ENCODE data around the gene C6orf120. TPM values are rescaled to one million over a fixed set of nuclear protein-coding genes. Genes with fewer than 3 reads are reported as not detected.

The C6orf120 gene
- total RNA-seq, 3 donors from 2014 or later (not counting 1 experiment from before 2014, with no cell fraction given), result 13.9 to 17.3 (median 16.6) TPM

DNA sequence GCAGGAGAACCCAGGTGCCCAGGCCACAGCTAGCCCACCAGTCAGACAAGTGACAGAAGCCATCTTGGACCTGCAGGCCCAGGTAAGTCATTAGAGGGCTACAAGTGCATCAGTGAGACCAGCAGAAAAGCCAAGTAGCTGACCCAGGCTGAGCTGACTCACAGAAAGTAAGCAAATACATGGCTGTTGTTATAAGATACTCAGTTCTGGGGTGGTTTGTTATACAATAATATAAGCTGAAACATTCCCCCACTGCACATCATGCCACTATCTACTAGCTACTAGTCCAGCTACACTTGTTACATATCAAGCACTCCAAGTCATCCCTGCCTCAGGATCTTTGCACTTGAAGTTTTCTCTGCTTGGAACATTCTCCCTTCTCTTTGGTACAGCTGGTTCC lies 39.4 kb downstream of the C6orf120 start:
- H3K4me1 ChIP-seq (ENCODE audit: control insufficient read depth, insufficient read depth, low read length), result no peaks in the 10 kb centered on the region
- no peaks in the 10 kb centered on the region for H3K4me1 Mint-ChIP-seq
- DNase-seq, result no peak
- TF ChIP-seq, protein P1, sequence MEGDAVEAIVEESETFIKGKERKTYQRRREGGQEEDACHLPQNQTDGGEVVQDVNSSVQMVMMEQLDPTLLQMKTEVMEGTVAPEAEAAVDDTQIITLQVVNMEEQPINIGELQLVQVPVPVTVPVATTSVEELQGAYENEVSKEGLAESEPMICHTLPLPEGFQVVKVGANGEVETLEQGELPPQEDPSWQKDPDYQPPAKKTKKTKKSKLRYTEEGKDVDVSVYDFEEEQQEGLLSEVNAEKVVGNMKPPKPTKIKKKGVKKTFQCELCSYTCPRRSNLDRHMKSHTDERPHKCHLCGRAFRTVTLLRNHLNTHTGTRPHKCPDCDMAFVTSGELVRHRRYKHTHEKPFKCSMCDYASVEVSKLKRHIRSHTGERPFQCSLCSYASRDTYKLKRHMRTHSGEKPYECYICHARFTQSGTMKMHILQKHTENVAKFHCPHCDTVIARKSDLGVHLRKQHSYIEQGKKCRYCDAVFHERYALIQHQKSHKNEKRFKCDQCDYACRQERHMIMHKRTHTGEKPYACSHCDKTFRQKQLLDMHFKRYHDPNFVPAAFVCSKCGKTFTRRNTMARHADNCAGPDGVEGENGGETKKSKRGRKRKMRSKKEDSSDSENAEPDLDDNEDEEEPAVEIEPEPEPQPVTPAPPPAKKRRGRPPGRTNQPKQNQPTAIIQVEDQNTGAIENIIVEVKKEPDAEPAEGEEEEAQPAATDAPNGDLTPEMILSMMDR (IDR thresholded peaks at IDR 0.05), result no peak
- no peak for ATAC-seq
- H3K4me3 Mint-ChIP-seq, result no peak overlapping the region
- no peaks in the 10 kb centered on the region for H3K36me3 Mint-ChIP-seq
- H3K4me3 ChIP-seq (ENCODE audit: low read length), result no peak overlapping the region
- intact Hi-C loops (cut with micrococcal nuclease), result no loop called here
- no peak overlapping the region for H3K27ac ChIP-seq (ENCODE audit: low read length)
- no peaks in the 10 kb centered on the region for H3K9me3 Mint-ChIP-seq
- no peak overlapping the region for H3K27ac Mint-ChIP-seq
- H3K36me3 ChIP-seq (ENCODE audit: control insufficient read depth, insufficient read depth, low read length), result no peaks in the 10 kb centered on the region
- H3K27me3 ChIP-seq (ENCODE audit: control insufficient read depth, insufficient read depth, low read length), result peaks cover 2% of the 10 kb centered on the region
- no peaks in the 10 kb centered on the region for H3K9me3 ChIP-seq (ENCODE audit: control insufficient read depth, insufficient read depth, low read length)
- H3K27me3 Mint-ChIP-seq (ENCODE audit: low read depth in 2 of 2), result peaks cover 10 to 16% of the 10 kb centered on the region in 2 donors

DNA sequence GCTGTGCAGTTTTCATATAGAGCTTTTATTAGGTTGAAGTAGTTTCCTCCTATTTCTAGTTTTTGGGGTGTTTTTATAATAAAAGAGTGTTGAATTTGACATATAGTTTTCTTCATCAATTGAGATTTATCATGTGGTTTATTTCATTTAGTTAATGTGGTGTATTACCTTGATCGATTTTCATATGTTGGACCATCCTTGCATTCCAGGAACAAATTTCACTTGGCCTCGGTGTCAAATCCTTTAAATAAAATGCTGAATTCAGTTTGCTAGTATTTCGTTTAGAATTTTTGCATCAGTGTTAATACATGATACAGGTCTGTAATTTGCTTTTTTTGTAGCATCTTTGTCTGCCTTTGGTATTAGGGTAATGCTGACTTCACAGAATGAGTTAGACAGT lies 43.5 kb downstream of the C6orf120 start:
- Mint-ChIP-seq H3K4me1 (peaks cover 8 to 12% of the 10 kb centered on the region in 2 donors), H3K9me3 (no peaks in the 10 kb centered on the region), H3K27me3 (ENCODE audit: low read depth in 2 of 2) (peaks cover 0 to 6% of the 10 kb centered on the region in 2 donors), H3K4me3 (no peak overlapping the region), H3K36me3 (no peaks in the 10 kb centered on the region), H3K27ac (no peak overlapping the region)
- no peaks in the 10 kb centered on the region for H3K9me3 ChIP-seq (ENCODE audit: control insufficient read depth, insufficient read depth, low read length)
- no peak for ATAC-seq
- TF ChIP-seq, protein P1 (IDR thresholded peaks at IDR 0.05), result no peak
- no peak overlapping the region for H3K4me3 ChIP-seq (ENCODE audit: low read length)
- H3K4me1 ChIP-seq (ENCODE audit: control insufficient read depth, insufficient read depth, low read length), result no peaks in the 10 kb centered on the region
- no peaks in the 10 kb centered on the region for H3K36me3 ChIP-seq (ENCODE audit: control insufficient read depth, insufficient read depth, low read length)
- no peaks in the 10 kb centered on the region for H3K27me3 ChIP-seq (ENCODE audit: control insufficient read depth, insufficient read depth, low read length)
- 88% methylated on average over 3 of the region's 3 CpGs for WGBS (ENCODE audit: insufficient coverage)
- no peak overlapping the region for H3K27ac ChIP-seq (ENCODE audit: low read length)
- intact Hi-C loops (cut with micrococcal nuclease), result no loop called here
- no peak for DNase-seq

DNA sequence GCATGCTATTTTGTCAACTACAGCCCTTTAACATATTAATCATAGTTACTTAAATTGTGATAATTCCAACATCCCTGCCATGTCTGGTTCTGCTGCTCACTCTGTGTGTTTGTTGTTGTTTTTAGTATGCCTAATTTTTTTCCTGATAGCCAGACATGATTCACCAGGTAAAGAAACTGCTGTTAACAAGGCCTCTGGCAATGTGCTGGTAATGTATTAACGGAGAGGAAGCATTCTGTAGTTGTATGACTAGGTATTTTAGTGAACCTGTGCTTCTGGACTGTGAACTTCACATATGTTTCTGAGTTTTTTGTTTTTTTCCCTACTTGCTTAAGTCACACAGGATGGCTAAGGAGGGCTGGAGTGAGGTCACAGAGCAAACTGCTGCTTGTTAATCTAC lies 44.6 kb downstream of the C6orf120 start:
- 100% methylated on average over 1 of the region's 1 CpG for WGBS (ENCODE audit: insufficient coverage)
- Histone ChIP-seq H3K9me3 (ENCODE audit: control insufficient read depth, insufficient read depth, low read length) (no peaks in the 10 kb centered on the region), H3K4me1 (ENCODE audit: control insufficient read depth, insufficient read depth, low read length) (no peaks in the 10 kb centered on the region), H3K27ac (ENCODE audit: low read length) (no peak overlapping the region), H3K27me3 (ENCODE audit: control insufficient read depth, insufficient read depth, low read length) (no peaks in the 10 kb centered on the region), H3K4me3 (ENCODE audit: low read length) (no peak overlapping the region), H3K36me3 (ENCODE audit: control insufficient read depth, insufficient read depth, low read length) (no peaks in the 10 kb centered on the region)
- Mint-ChIP-seq H3K4me1 (peaks cover 20 to 24% of the 10 kb centered on the region in 2 donors), H3K36me3 (no peaks in the 10 kb centered on the region), H3K27ac (no peak overlapping the region), H3K9me3 (no peaks in the 10 kb centered on the region), H3K27me3 (ENCODE audit: low read depth in 2 of 2) (peaks cover 0 to 6% of the 10 kb centered on the region in 2 donors), H3K4me3 (no peak overlapping the region)
- no peak for ATAC-seq
- intact Hi-C loops (cut with micrococcal nuclease), result no loop called here
- TF ChIP-seq, protein P1 (IDR thresholded peaks at IDR 0.05), result no peak
- DNase-seq, result no peak

Data from natural killer cell (primary cell).